Stimulated activated CD8-positive, alpha-beta memory T cell treated with anti-CD3 and anti-CD28 coated beads, Interleukin-7, amount 100 ng/mL, for 1 hour (primary cell): Measurements from ENCODE around the gene TRIL.

Experiments
- DNase-seq, 2 donors: peaks; one replicate each; pipeline ENCODE4 v3.0.0-alpha.2; 2020; ENCODE audit warnings: low read depth in 2 of 2

The TRIL gene

GRCh38 chr7:28958235-28958979 lies at the start of gene TRIL:
TSS of gene TRIL (minus strand) at chr7:28958330. CDS start at chr7:28958046, 284 bp downstream.
- DNase-seq = no peak

DNA sequence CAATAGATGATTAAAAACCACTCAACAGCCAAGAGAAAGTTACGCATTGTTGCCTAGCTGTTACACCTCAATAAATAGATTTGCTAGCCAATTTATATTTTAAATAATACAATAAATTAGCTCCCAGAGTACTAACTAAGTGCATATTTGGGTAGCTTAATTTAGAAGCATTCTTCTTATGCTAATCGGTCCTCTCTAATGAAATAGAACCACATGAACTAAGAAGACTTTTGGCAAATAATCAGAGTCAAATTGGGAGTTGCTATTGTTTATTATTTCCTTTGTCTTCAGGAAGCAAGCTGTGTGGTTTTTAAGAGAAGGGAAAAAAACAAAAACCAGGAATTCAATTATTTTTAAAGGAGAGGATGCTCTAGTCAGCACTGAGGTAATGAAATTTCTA lies 49.0 kb upstream of the TRIL start:
- no peak for DNase-seq

GRCh38 chr7:29005829-29006228 lies 47.7 kb upstream of the TRIL start:
- DNase-seq = no peak

- no peak for DNase-seq
Measured at GRCh38 chr7:29005406-29005805, 47.3 kb upstream of the TRIL start.

GRCh38 chr7:29003703-29004102 lies 45.6 kb upstream of the TRIL start:
- no peak for DNase-seq

GRCh38 chr7:29000717-29001076 lies 42.6 kb upstream of the TRIL start:
- no peak for DNase-seq

GRCh38 chr7:28999895-29000716 lies 42.0 kb upstream of the TRIL start:
- no peak for DNase-seq

GRCh38 chr7:28999427-28999826 lies 41.3 kb upstream of the TRIL start:
- no peak for DNase-seq

- DNase-seq = no peak
Measured at GRCh38 chr7:28998105-28998504, 40.0 kb upstream of the TRIL start.

GRCh38 chr7:28996836-28997235 lies 38.7 kb upstream of the TRIL start:
- no peak for DNase-seq

DNA sequence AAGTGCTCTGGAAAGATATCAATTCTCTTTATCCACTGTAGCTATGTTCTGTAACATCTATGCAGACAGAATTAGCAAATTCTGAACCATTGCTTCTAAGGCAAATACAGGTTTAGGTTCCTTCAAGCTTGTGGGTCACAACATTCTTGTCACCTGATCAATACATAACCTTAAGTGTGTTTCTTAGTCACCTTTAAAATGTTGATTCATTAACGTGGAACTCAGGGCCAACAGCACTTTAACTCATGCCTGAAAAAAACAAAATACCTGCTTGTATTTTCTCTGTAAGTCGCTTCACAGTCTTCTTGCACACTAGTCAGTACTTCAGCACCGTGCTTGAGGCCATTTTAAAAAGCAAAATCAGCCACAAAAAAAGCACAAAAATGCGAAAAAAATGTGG lies 35.2 kb upstream of the TRIL start:
- DNase-seq = no peak

- DNase-seq = no peak
Measured at GRCh38 chr7:28992798-28993197, 34.7 kb upstream of the TRIL start.

DNA sequence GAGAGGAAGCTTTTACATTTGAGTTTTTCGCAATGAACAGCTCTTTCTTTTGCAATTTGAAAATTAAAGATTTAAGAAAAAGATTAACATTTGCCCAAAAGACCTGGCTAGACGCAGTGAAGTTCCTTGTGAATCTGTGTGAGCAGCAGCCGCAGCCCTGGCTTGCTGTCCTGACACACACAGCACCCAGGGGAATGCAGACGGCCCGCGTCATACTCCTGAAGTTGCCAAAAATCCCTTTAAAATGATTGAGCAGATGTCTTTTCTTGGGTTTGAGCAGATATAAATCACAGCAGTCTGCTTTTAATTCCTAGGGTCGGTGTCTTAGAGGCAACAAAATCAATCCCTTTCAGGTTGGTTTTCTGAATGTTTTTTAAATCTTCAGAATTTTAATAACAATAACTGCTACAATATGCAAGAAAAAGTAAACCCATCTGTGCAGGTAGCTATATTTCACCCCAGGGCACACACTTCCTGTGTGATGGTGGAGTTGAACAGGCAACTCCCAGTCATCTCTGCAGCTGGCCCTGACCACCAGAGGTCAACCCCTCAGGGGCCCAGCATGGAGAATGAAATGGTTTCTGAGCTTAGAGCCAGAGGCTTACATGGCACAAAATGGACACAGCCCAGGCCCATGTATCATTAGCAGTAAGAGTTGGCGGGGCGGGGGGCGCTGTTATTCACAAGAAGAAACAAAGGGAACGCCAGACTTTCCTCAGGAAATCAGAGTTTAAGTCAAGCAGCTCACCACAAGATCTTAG lies 32.2 kb upstream of the TRIL start:
- no peak for DNase-seq

- no peak for DNase-seq
Measured at GRCh38 chr7:28989211-28989980, 31.3 kb upstream of the TRIL start.

DNA sequence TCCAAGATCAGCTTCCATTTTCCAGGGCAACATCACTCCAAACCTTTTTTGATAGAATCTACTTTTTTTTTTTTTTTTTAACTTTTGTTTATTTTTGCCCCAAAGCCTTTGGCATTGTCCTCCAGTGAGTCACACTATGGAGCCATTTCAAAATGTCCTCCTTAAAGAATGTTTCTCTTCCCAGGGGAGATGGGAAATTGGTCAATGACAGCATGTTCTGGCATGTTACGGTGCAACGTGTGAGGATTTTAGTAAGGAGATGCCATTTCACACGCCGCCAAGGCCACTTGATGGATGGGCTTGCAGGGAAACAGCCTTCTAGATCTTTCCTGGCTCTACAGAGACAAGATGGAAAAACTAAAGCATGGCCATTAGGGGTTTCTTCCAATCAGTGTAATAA lies 30.7 kb upstream of the TRIL start:
- no peak for DNase-seq

- no peak for DNase-seq
Measured at GRCh38 chr7:28988091-28988490, 30.0 kb upstream of the TRIL start.

DNA sequence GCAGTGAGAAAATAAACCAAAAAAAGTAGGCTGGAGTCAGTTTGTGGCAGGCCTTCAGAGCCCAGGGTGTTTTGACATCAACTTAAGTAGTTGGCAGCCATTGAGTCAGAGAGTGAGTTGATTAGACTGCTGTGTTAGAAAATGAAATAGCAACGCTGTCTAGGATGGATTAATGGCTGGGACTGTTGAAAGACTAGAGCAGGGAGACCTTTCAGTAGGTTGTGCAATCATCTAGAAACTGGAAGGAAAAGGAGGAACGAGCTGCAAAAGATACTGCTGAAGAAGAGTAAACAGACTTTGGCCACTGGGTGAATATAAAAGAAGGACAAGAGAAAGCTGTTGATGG lies 28.6 kb upstream of the TRIL start:
- DNase-seq = no peak

GRCh38 chr7:28986028-28986764 lies 28.1 kb upstream of the TRIL start:
- DNase-seq = no peak

DNA sequence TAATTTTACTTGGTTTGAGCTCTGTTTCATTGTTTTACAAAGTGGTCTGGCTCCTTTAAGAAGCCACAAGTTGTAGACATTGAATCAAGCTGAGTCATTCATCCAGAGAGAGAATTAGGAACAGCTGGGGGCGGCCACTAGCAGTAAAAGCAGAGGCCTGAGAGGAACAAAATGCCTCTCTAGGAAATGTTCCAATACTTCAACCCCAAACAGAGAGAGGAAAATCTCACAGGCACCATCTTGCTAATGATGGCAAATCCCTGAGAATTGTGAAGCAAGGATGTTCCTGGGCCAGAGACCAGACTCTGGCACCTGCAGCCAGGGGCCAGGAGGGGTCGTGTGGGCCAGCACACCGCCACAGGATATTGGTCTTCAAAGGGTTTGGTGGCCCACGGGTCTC lies 26.5 kb upstream of the TRIL start:
- no peak for DNase-seq

DNA sequence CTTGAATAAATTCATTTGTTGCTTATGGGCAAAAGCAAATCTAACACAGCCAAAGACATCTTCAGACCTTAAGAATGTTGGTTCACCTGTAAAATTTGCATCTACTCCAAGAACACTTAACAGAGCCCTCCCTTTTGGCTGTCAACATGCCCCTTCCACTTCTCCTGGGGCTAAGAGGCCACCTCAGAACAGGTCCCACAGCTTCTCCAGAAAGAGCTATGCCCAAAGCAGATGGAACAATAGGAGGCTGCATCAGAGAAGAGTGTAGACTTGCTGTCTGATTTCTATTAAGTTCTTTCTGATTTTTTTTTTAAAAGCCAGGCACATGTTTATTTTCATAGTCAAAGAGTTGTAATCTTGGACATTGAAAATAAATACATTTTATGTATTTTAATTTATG lies 26.1 kb upstream of the TRIL start:
- DNase-seq = no peak
